ENCODE measurements around the gene ALKBH6. TPM values are rescaled to one million over a fixed set of nuclear protein-coding genes. Genes with fewer than 3 reads are reported as not detected.
A peak's percentile ranks its signal among the peaks of the same experiment; 100 is the strongest.

ALKBH6 gene
- total RNA-seq, 3 donors from 2014 or later (not counting 1 experiment from before 2014, with no cell fraction given) = 39.0 to 57.3 (median 48.1) TPM

GRCh38 chr19:35988824-35989223 lies 25.2 kb downstream of the ALKBH6 start:
- no peak overlapping the region for H3K27ac Mint-ChIP-seq
- no peak for ATAC-seq
- H3K36me3 Mint-ChIP-seq = no peaks in the 10 kb centered on the region
- Histone ChIP-seq H3K4me1 (ENCODE audit: control insufficient read depth, insufficient read depth, low read length) (peaks cover 10% of the 10 kb centered on the region), H3K36me3 (ENCODE audit: control insufficient read depth, insufficient read depth, low read length) (no peaks in the 10 kb centered on the region), H3K4me3 (ENCODE audit: low read length) (no peak overlapping the region), H3K27ac (ENCODE audit: low read length) (no peak overlapping the region), H3K9me3 (ENCODE audit: control insufficient read depth, insufficient read depth, low read length) (no peaks in the 10 kb centered on the region), H3K27me3 (ENCODE audit: control insufficient read depth, insufficient read depth, low read length) (peaks cover 15% of the 10 kb centered on the region)
- no peak for DNase-seq
- WGBS (ENCODE audit: insufficient coverage) = 100% methylated on average over 3 of the region's 3 CpGs
- no peak for TF ChIP-seq CTCF (IDR thresholded peaks at IDR 0.05)
- peaks cover 0 to 8% of the 10 kb centered on the region in 2 donors for H3K4me1 Mint-ChIP-seq
- no peak overlapping the region for H3K4me3 Mint-ChIP-seq
- H3K9me3 Mint-ChIP-seq = no peaks in the 10 kb centered on the region
- peaks cover 31 to 44% of the 10 kb centered on the region in 2 donors for H3K27me3 Mint-ChIP-seq (ENCODE audit: low read depth in 2 of 2)
- intact Hi-C loops (cut with micrococcal nuclease) = no loop called here

- no peak for TF ChIP-seq CTCF (IDR thresholded peaks at IDR 0.05)
- peaks cover 32 to 47% of the 10 kb centered on the region in 2 donors for H3K27me3 Mint-ChIP-seq (ENCODE audit: low read depth in 2 of 2)
- H3K27ac Mint-ChIP-seq = no peak overlapping the region
- H3K9me3 ChIP-seq (ENCODE audit: control insufficient read depth, insufficient read depth, low read length) = no peaks in the 10 kb centered on the region
- H3K4me3 ChIP-seq (ENCODE audit: low read length) = no peak overlapping the region
- no peaks in the 10 kb centered on the region for H3K36me3 Mint-ChIP-seq
- DNase-seq = no peak
- 35% methylated on average over 8 of the region's 8 CpGs for WGBS (ENCODE audit: insufficient coverage)
- H3K4me3 Mint-ChIP-seq = no peak overlapping the region
- no peaks in the 10 kb centered on the region for H3K9me3 Mint-ChIP-seq
- H3K27ac ChIP-seq (ENCODE audit: low read length) = no peak overlapping the region
- H3K36me3 ChIP-seq (ENCODE audit: control insufficient read depth, insufficient read depth, low read length) = no peaks in the 10 kb centered on the region
- peaks cover 9% of the 10 kb centered on the region for H3K4me1 ChIP-seq (ENCODE audit: control insufficient read depth, insufficient read depth, low read length)
- no peak for ATAC-seq
- intact Hi-C loops (cut with micrococcal nuclease) = no loop called here
- H3K27me3 ChIP-seq (ENCODE audit: control insufficient read depth, insufficient read depth, low read length) = peaks cover 15% of the 10 kb centered on the region
- H3K4me1 Mint-ChIP-seq = peaks cover 0 to 8% of the 10 kb centered on the region in 2 donors
These were observed 26.5 kb downstream of the ALKBH6 start for GRCh38 chr19:35987571-35987896.

- WGBS (ENCODE audit: insufficient coverage) = 8% methylated on average over 51 of the region's 54 CpGs
- H3K27ac ChIP-seq (ENCODE audit: low read length) = no peak overlapping the region
- Mint-ChIP-seq H3K27ac (no peak overlapping the region), H3K27me3 (ENCODE audit: low read depth in 2 of 2) (peaks cover 32 to 47% of the 10 kb centered on the region in 2 donors), H3K36me3 (no peaks in the 10 kb centered on the region), H3K4me1 (peaks cover 0 to 8% of the 10 kb centered on the region in 2 donors), H3K4me3 (peak overlapping the region; percentile 65), H3K9me3 (no peaks in the 10 kb centered on the region)
- ATAC-seq = peak in 2 of 3 donors; percentile 38 to 53
- H3K27me3 ChIP-seq (ENCODE audit: control insufficient read depth, insufficient read depth, low read length) = peaks cover 15% of the 10 kb centered on the region
- no peaks in the 10 kb centered on the region for H3K9me3 ChIP-seq (ENCODE audit: control insufficient read depth, insufficient read depth, low read length)
- H3K4me3 ChIP-seq (ENCODE audit: low read length) = no peak overlapping the region
- no peak for TF ChIP-seq CTCF (IDR thresholded peaks at IDR 0.05)
- H3K4me1 ChIP-seq (ENCODE audit: control insufficient read depth, insufficient read depth, low read length) = peaks cover 9% of the 10 kb centered on the region
- intact Hi-C loops (cut with micrococcal nuclease) = no loop called here
- peak in 1 of 2 donors; percentile 37 for DNase-seq
- H3K36me3 ChIP-seq (ENCODE audit: control insufficient read depth, insufficient read depth, low read length) = no peaks in the 10 kb centered on the region
These were observed 27.1 kb downstream of the ALKBH6 start for GRCh38 chr19:35986664-35987570.

All from natural killer cell (primary cell).